CD4-positive, alpha-beta T cell (primary cell): ENCODE data around the gene FKBP4. TPM values are rescaled to one million over a fixed set of nuclear protein-coding genes. Genes with fewer than 3 reads are reported as not detected.

Experiments
- ATAC-seq: fragments of 200-7000 bp; cut with Tn5 transposase; one replicate; pipeline ENCODE4 v1.10.0; 2022; ENCODE audit warnings: mild to moderate bottlenecking; ENCODE audit not compliant: poor library complexity
- CTCF ChIA-PET: fragments of 350-600 bp; sonication (Branson Sonifier 250); formaldehyde crosslinking; loops from one replicate; lab custom pipeline; 2021; ENCODE audit warnings: antibody characterized with exemption, inconsistent platforms; lab: Charles Lee
- POLR2A ChIA-PET: fragments of 350-600 bp; sonication (Branson Sonifier 250); formaldehyde crosslinking; loops from one replicate; lab custom pipeline; 2021; ENCODE audit warnings: antibody characterized with exemption, inconsistent platforms; lab: Charles Lee
- DNase-seq, 14 experiments: peaks; one replicate each; pipeline ENCODE4 v3.0.0-alpha.2; 2013 to 2020; ENCODE audit warnings: mixed read lengths in 2 of 14
- H3K27ac ChIP-seq, 2 donors: one replicate each; pipeline versions ENCODE4 v1.5.1 to v1.7.0; 2013; ENCODE audit warnings: low read length in 2 of 2, low read depth in 1 of 2, mild to moderate bottlenecking in 1 of 2
- H3K27me3 ChIP-seq, 2 experiments: 1 replicate in 1 of 2; 2 replicates in 1 of 2; pipeline versions ENCODE4 v1.6.1 to v1.7.0; 2013; ENCODE audit warnings: low read length in 2 of 2, control low read depth in 1 of 2, mild to moderate bottlenecking in 1 of 2, moderate library complexity in 1 of 2; ENCODE audit not compliant: insufficient read depth in 2 of 2, control insufficient read depth in 1 of 2
- H3K36me3 ChIP-seq: one replicate; pipeline ENCODE4 v1.6.1; 2013; ENCODE audit warnings: low read length, control low read depth; ENCODE audit not compliant: insufficient read depth
- H3K4me1 ChIP-seq: one replicate; pipeline ENCODE4 v1.6.1; 2013; ENCODE audit warnings: low read length, control low read depth; ENCODE audit not compliant: insufficient read depth
- H3K4me3 ChIP-seq: one replicate; pipeline ENCODE4 v1.5.1; 2013; ENCODE audit warnings: mild to moderate bottlenecking, low read length, moderate library complexity
- H3K9me3 ChIP-seq, 2 experiments: 1 replicate in 1 of 2; 2 replicates in 1 of 2; pipeline versions ENCODE4 v1.6.1 to v1.7.0; 2013; ENCODE audit warnings: low read length in 2 of 2, mild to moderate bottlenecking in 2 of 2, control low read depth in 1 of 2, moderate library complexity in 1 of 2; ENCODE audit not compliant: control insufficient read depth in 1 of 2, insufficient read depth in 1 of 2
- H3K27ac Mint-ChIP-seq: one replicate; pipeline ENCODE4 v1.8.0; 2020; ENCODE audit warnings: mixed read lengths
- H3K27me3 Mint-ChIP-seq: one replicate; pipeline ENCODE4 v1.8.0; 2021; ENCODE audit warnings: mixed read lengths
- H3K36me3 Mint-ChIP-seq: one replicate; pipeline ENCODE4 v1.8.0; 2021; ENCODE audit warnings: low read depth, mixed read lengths
- H3K4me1 Mint-ChIP-seq: one replicate; pipeline ENCODE4 v1.8.0; 2021; ENCODE audit warnings: low read depth, mixed read lengths
- H3K4me3 Mint-ChIP-seq: one replicate; pipeline ENCODE4 v1.8.0; 2020; ENCODE audit warnings: mild to moderate bottlenecking, mixed read lengths
- H3K9me3 Mint-ChIP-seq: one replicate; pipeline ENCODE4 v1.8.0; 2020; ENCODE audit warnings: mixed read lengths
- intact Hi-C, 2 experiments: fragments of 100-400 bp; cut with DNase I in 1 of 2; cut with micrococcal nuclease in 1 of 2; formaldehyde crosslinking; loops; one replicate each; pipeline versions ENCODE4 v1.15.1 to v1.9.0; 2023 to 2025; cut with DNase I, micrococcal nuclease
- total RNA-seq, 174 experiments: library from RNA in 2 of 174; stranded (reverse) in 2 of 174; gene quantifications; one replicate each; pipeline ENCODE4 v1.2.3 and lab custom pipeline; 2021 to 2026
- TF ChIP-seq, protein P1 (sequence below): fragments of 200-600 bp; IDR thresholded peaks from one replicate; pipeline ENCODE4 v1.8.0; 2022; ENCODE audit warnings: antibody characterized with exemption, mild to moderate bottlenecking

FKBP4 gene
- total RNA-seq, 2 experiments from 2014 or later: 35.7 to 40.3 TPM

DNA sequence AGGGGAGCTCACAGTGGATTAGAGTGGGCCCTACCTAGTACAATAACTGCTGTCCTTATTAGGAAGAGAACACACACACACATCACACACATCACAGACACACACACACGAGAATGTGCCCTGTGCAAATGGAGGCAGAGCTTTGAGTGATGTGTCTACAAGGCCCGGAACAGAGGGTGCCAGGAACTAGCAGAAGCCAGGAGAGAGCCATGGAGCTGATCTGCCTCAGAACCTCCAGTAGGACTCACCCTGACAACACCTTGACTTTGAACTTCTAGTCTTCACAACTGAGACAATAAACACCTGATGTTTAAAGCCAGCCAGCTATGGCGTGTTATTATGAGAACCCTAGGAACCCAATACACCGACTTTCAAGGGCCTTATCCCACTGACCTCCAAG is 29.7 kb upstream of the FKBP4 start:
- POLR2A ChIA-PET: no interaction called here
- Mint-ChIP-seq H3K27ac (no peak overlapping the region), H3K4me1 (no peaks in the 10 kb centered on the region), H3K27me3 (no peaks in the 10 kb centered on the region), H3K9me3 (no peaks in the 10 kb centered on the region), H3K36me3 (no peaks in the 10 kb centered on the region), H3K4me3 (no peak overlapping the region)
- Histone ChIP-seq H3K4me3 (no peak overlapping the region), H3K4me1 (no peaks in the 10 kb centered on the region), H3K27ac (no peak overlapping the region), H3K36me3 (no peaks in the 10 kb centered on the region), H3K9me3 (peaks cover 0 to under 1% of the 10 kb centered on the region in 2 experiments), H3K27me3 (no peaks in the 10 kb centered on the region)
- CTCF ChIA-PET: interaction anchor here (0.5 kb wide), 1 partner anchor 13 kb away, joined by 3 read pairs; no protein-coding TSS in a partner anchor
- intact Hi-C loops: no loop called here
- no peak for ATAC-seq
- TF ChIP-seq, protein P1, sequence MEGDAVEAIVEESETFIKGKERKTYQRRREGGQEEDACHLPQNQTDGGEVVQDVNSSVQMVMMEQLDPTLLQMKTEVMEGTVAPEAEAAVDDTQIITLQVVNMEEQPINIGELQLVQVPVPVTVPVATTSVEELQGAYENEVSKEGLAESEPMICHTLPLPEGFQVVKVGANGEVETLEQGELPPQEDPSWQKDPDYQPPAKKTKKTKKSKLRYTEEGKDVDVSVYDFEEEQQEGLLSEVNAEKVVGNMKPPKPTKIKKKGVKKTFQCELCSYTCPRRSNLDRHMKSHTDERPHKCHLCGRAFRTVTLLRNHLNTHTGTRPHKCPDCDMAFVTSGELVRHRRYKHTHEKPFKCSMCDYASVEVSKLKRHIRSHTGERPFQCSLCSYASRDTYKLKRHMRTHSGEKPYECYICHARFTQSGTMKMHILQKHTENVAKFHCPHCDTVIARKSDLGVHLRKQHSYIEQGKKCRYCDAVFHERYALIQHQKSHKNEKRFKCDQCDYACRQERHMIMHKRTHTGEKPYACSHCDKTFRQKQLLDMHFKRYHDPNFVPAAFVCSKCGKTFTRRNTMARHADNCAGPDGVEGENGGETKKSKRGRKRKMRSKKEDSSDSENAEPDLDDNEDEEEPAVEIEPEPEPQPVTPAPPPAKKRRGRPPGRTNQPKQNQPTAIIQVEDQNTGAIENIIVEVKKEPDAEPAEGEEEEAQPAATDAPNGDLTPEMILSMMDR: no peak
- no peak for DNase-seq

GRCh38 chr12:2765608-2766007 is 29.2 kb upstream of the FKBP4 start:
- no peak for ATAC-seq
- Mint-ChIP-seq H3K4me3 (no peak overlapping the region), H3K36me3 (no peaks in the 10 kb centered on the region), H3K4me1 (no peaks in the 10 kb centered on the region), H3K27ac (no peak overlapping the region), H3K27me3 (no peaks in the 10 kb centered on the region), H3K9me3 (no peaks in the 10 kb centered on the region)
- intact Hi-C loops: no loop called here
- POLR2A ChIA-PET: no interaction called here
- CTCF ChIA-PET: interaction anchor here (0.5 kb wide), 1 partner anchor 12 kb away, joined by 3 read pairs; no protein-coding TSS in a partner anchor
- Histone ChIP-seq H3K9me3 (peaks cover 0 to 4% of the 10 kb centered on the region in 2 experiments), H3K4me3 (no peak overlapping the region), H3K27ac (no peak overlapping the region), H3K36me3 (no peaks in the 10 kb centered on the region), H3K27me3 (no peaks in the 10 kb centered on the region), H3K4me1 (no peaks in the 10 kb centered on the region)
- DNase-seq: no peak
- TF ChIP-seq, protein P1: no peak

- Histone ChIP-seq H3K4me1 (no peaks in the 10 kb centered on the region), H3K4me3 (no peak overlapping the region), H3K36me3 (no peaks in the 10 kb centered on the region), H3K27me3 (no peaks in the 10 kb centered on the region), H3K9me3 (peaks cover 0 to 4% of the 10 kb centered on the region in 2 experiments), H3K27ac (no peak overlapping the region)
- ChIA-PET CTCF (no interaction called here), POLR2A (no interaction called here)
- no peak overlapping the region for H3K27ac Mint-ChIP-seq
- no peak overlapping the region for H3K4me3 Mint-ChIP-seq
- DNase-seq (peak in 1 of 14 experiments; percentile 25), ATAC-seq (no peak)
- H3K9me3 Mint-ChIP-seq: no peaks in the 10 kb centered on the region
- no peaks in the 10 kb centered on the region for H3K4me1 Mint-ChIP-seq
- TF ChIP-seq, protein P1: no peak
- H3K36me3 Mint-ChIP-seq: no peaks in the 10 kb centered on the region
- intact Hi-C loops: no loop called here
- no peaks in the 10 kb centered on the region for H3K27me3 Mint-ChIP-seq
Observed at GRCh38 chr12:2768224-2768961, 26.4 kb upstream of the FKBP4 start.
